NCI-H774 (cell line): ENCODE measurements around the gene TLR9.

Source experiments
- DNase-seq: peaks from one replicate; lab custom pipeline; 2025; lab: John Stamatoyannopoulos, UW

Gene TLR9

DNA sequence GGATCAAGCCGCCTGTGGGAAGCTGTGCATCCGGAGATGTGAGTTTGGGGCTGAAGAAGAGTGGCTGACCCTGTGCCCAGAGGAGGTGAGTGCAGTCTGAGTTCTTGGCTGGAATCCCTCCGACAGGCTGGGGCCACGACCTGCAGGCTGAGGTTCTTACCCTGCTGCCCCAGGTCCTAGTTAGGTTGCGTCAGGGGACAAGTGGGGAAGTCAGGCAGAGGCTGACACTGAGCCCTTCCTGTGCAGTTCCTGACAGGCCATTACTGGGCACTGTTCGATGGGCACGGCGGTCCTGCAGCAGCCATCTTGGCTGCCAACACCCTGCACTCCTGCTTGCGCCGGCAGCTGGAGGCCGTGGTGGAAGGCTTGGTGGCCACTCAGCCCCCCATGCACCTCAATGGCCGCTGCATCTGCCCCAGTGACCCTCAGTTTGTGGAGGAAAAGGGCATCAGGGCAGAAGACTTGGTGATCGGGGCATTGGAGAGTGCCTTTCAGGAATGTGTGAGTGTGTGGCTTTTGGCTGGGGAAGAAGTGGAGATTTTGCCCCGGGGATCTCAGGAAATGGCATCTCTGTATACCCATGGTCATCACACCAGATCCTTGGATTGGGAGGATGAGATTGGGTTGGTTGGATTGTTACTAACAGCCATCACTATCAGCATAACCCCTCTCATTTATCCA is 21.4 kb upstream of the TLR9 start:
- no peak for DNase-seq

DNA sequence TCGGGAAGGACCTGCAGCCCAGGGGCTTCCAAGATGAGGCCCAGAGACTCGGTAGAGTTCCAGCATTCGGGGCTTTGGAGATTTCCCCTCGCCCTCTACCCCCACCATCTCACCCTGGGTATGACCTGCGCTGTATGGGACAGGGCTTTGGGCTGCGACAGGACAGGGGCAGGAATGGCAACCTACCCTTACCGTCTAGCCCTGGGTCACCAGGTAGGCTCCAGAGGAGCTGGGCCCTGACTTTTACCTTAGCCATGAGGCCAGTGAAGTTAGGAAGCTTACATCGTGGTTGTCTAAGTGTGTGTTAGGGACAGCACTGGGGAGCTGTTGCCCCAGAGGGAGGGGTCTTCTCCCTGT is 20.8 kb upstream of the TLR9 start:
- DNase-seq = no peak

DNA sequence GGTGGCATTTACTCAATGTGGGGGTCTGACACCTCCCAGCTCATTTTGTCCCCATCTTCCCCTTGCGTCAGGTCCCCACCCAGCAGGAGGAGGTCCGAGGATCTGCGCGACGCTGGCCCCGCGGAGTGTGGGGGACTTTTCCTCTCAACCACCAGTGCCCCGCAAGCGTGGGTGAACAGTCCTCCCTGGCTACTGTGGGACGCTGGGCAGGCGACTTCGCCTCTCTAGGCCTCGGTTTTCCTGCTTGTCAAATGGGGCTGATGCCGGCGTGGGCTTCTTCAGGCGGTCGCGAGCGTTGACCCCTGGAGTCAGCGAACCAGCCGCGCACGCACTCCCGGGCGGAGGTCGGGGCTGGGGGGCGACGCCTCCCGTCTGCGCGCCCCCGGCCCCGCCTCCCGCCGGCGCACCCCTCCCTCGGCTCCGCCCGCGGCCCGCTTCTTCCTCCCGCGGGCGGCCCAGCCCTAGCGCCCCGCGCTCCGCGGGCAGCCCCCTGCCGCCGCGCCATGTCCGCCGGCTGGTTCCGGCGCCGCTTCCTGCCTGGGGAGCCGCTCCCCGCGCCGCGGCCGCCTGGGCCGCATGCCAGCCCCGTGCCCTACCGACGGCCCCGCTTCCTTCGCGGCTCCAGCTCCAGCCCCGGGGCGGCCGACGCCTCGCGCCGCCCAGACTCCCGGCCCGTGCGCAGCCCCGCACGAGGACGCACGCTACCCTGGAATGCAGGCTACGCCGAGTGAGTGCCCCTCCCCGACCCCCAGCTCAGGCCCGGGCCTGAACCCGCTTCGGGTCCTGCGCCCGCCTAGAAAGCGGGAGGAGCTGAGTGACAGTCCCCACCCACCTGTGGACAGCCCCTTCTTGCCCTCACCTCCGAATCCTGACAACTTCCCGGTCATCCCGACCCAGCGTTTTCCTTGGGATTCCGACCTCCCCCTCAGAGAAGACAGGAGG is 20.1 kb upstream of the TLR9 start, which contains the start of gene PPM1M:
Gene PPM1M, plus strand, starts transcription at position 438 of the 942 bp plus-strand sequence. Its CDS starts 66 bp downstream, at position 504.
- no peak for DNase-seq

DNA sequence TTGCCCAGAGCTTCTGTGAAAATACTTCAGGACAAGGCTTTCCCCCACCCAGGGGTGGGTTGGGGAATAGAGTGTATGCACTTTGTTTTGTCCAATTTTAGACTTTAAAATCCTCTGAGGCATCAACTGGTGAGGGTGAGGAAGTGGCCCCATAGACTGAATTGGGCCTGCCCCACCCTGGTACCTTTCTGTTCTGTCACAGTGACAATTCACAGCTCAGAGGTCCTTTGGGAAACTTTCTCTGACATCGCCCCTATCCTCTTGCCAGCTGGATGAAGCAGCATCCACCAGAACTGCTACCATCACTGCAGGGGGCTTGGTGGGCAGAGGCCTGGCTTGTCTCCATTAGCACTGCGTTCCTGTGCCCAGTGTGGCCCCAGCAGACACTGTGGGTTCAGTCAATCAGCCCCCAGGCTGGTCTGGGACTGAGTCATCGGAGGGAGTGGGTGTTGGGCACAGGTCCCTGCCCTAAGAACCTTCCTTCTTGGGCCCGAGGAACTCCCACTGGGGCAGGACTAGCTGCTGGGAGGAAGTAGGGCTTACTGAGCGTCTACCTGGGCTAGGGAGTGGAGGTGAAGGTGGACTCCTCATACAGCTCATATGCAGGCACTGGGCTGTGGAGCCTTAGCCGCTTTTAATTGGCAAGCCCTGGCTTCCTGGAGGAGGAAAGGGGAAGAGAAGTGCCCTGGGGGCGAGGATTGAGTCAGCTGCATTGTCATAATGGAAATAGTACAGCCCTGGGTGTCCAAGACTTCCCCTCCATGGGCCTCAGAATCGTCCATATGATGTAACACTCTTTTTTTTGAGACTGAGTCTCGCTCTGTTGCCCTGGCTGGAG is 18.6 kb upstream of the TLR9 start:
- no peak for DNase-seq

DNA sequence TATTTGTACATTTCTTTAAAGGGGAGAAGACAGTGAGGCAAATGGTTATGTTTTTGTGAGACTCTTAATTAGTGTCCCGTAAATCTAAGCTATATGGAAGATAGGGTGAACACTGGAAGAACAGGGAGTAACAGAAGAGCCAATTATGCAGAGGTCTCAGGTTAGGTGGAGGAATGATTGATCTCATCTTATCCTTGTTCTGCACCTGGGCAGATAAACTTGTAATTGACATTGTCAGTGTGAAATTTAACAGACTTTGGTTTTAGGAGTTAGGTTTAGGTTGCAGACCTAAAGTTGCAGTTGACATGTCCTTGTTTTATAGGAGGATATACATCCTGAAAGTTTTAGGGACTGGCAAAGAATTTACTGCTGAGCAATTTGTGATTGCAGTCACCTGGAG is 16.6 kb upstream of the TLR9 start:
- no peak for DNase-seq

DNA sequence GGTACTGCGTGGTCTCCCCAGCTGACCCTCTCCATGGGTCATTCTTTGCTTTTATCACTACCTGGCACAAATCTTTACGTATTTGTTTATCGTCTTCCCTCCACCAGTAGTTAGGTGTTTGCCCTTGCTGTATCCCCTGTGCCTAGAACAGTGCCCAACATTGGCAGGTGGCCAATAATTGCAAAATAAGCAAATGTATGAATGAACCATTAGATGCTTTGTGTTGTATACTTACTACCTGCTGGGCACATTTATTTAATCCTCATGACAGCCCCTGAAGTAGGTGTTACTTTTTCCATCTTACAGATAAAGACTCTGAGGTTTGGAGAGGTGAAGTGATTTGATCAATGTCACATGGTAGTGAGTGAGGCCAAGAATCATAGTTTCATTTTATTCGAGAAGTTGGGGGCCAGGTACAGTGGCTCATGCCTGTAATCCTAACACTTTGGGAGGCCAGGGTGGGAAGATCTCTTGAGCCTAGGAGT is 15.5 kb upstream of the TLR9 start:
- DNase-seq = no peak

DNA sequence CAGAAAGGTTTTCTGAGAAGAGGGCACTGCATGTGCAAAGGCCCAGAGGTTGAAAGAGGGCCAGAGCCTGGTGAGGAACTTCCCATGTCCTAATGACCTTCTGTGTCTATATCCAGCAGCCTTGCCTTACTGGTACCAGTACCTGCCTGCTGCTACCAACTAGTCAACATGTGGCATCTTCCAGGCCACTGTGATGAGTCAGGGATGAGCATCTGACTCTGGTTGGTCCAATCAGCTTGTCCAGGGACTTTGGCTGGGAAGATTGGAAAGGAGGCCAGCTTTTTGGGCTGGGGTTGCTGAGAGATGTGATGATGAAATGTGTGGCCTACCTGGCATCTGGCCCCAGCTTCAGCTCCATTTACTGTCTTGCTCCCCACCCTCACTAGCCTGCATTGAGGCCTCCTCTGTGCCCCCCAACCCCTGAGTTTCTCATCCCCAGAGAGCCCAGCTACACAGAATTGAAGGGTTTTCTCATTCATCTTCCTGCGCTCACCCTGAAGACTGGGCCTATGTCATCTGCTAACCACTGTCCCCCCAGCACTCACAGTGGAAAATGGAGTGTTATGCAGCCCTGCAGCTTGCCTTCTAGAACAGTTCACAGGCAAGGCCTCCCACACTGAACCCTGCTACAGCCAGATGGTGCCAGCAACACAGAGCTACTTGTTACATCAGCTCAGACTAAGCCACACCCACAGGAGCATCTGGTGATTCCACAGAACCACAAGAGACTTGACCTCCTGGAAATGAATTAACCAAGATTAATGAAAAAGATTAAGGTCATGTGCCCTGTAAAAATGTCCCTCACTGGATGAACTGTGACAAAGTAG is 14.8 kb upstream of the TLR9 start:
- peak; percentile 44 for DNase-seq

DNA sequence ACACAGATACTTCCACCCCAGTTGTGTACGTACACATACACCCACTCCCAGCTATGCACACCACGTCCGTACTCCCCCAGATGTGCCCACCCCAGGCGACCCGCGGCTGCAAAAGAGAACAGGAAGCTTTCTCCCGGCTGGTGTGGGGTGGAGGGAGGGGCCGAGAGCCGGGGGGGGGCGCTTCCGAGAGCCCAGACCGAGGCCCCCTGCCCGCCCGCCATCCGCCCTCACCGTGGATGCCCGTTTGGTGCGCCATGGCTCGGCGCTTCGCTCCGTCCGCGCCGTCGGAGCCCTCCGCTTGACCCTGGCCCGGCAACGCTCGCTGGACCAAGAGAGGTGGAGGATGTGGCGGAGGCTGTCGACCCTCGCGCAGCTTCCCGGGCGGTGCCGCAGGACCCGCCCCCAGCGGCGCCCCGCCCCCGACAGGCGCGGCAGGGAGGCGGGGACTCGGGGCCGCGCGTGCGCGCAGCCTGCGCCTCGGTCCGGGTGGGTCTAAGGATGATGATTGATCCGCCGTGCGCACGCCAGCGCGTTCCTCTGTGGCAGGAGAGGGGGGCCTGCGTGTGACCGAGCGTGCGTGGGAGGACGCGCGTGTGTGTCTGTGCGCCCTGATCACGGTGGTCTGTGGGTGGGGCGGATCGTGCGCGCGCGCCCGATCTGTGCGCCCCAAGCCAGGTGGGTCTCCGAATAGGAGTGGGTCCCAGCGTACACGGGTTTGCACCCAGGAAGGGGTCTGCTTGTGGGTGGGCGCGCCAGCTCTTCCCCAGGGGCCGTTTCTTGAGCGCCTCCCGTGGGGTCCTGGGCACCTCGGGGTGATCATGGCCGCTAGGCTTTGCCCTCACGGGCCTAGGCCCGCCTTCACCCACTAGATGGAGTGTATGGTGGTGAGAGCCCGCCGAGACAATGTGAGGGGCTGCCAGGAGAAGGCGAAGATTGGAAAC is 13.6 kb upstream of the TLR9 start, which contains the start of gene TWF2:
Gene TWF2, minus strand, starts transcription at position 398 of the 941 bp plus-strand sequence. Its CDS starts 142 bp downstream, at position 256.
- DNase-seq = peak; percentile 30

DNA sequence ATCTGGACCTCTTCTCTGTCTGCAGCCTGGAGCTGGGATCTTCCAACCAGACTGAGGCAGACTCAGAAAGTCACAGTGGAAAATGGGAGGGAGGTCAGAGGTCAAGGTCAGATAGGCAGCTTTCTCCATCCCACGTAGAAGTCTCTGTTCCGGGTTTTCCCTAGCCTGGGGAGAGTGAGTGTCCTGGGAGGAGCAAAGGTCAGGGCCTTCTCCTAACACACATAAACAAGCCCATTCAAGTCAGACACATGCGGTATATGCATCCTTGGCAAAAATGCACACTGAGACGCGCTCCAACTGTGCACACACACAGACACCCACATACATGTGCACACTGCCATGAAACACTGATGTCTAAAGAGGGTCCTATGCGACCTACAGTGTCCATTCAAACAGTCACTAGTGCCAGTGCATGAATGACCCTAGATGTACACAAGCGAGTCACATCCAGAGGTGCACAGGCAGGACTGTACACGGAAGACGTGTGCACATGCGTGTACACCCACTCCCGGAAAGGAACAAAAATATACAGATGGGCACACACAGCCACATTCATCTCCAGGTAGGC is 12.8 kb upstream of the TLR9 start:
- DNase-seq = no peak

DNA sequence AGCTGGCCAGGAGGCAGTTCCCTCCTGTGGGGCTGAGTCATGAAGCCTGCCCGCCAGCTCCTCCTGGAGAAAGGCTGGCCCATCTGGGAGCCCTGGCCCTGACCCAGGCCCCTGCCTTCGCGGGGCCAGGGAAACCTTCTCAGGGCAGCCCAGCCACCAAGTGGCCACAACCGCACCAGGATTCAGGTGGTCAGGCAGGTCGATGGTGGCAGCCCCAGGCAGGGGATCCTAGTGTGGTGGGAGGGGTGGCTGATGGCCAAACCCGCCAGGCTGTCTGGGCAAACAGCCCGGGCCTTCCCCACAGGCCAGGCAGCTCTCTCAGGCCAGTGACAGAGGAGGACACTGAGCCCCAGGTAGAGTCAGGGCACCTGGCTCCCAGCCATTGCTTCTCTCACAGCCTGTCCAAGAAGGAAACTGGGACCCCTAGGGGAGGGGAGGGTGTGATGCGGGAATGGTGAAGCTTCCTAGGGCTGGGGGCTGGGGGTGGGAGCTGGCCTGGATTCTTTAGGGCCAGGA is 12.3 kb upstream of the TLR9 start:
- DNase-seq = no peak

DNA sequence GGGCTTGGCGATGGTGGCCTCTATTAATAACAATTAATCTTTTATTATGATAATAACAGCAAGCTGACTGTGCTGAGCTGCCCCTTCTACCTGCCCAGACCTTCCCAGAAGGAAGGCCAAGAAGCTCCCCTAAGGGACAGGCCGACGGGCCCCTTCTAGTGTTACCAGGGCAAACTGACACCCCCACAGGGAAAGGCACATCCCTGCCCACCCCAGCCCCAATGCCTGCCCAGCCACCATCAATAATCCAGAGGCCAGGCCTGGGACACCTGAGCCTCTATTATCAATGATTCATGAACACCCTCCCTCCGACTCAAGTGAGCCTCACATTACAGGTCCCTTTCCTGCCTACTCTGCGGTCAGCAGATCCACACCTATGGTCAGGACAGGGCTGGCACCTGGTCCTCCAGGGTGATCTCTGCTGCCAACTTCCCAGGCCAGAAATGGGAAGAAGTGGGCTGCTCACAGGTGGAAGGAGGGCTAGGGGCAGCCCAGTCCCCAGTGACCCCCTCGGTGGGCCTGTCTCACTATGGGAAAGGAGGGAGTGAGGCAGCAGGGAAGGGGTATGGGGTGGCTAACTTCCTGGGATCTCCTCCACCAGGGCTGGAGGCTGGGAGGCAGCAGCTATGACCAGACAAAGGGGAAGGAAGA is 11.7 kb upstream of the TLR9 start:
- no peak for DNase-seq

DNA sequence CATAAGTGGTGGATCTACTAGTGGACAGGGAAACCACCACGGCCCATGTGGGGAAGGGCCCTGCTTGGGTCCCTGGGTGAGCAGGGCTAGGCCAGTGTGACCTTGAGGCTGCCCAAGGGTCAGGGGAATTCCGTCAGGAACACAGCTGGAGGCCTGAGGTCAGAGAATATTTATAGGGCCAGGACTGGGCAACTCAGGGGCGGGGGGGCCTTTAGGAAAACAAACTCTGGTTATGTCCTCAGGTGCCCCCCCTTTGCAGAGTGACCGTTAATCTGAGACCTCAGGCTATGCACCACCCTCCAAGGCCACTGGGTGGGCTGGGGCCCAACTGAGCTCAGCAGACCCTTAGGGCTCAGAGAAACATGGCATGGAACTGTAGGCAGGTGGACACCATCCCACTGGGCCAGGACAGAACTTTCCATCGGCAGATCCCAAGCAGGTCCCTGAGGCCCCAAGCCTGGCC is 11.0 kb upstream of the TLR9 start:
- no peak for DNase-seq

DNA sequence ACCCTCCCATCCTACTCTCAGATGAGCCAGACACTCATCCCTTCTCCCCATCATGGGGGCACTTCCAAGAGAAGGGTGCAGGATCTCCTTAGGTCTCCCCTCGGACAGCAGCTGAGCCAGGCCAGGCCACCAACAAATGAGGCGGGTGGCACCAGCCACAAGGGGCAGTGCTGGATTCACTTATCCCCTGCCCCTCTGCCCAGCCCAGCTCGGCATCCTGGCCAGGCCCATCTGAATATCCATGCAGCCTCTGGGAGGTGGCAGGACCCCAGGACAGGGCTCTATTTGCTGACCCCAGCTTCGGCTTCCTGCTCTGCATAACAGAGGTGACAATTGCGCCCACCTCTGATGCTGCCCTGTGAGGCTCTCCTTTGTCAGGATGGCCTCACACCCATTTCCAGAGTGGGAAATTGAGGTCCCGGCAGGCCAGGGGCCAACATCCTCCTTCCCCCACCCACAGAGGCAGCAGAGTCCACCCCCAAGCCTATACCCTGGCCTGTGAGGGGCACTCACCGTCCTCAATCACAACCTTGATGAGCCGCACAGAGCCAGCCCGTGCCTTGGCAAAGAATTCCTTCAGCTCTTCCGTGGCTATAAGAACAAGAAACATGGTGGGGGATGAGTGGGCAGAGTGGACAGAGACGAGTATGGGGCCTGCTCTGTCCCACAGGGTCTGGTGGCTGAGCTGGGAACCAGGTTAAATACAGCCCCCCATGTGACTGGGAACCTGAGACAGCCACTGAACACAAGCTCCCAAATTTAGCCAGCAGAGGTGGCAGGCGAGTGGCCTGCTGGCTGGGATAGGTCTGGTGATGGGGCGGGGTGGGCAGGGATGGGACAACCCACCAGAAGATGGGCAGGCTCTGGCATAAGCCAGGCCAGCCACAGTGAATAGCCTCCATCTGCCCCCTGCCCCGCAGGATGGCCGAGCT is 9.3 kb upstream of the TLR9 start:
- no peak for DNase-seq

DNA sequence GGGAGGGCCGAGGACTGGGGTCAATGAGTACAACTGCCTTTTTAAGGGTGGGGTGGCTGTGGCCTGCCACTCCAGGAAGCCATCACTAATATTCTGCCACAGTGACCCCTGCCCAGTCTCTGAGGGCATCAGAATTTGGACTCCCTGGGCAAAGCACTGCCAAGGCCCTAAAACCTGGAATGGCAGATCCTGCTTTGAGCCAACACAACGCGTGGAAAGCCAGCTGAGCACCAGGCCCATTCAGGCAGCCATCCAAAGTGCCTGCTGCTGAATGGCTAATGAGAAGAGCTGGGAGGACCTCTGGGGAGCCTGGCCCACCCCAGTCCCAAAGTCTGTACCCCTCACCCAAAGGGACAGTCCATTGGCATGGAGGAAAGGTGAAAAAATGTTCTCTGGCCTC is 8.5 kb upstream of the TLR9 start:
- DNase-seq = no peak

DNA sequence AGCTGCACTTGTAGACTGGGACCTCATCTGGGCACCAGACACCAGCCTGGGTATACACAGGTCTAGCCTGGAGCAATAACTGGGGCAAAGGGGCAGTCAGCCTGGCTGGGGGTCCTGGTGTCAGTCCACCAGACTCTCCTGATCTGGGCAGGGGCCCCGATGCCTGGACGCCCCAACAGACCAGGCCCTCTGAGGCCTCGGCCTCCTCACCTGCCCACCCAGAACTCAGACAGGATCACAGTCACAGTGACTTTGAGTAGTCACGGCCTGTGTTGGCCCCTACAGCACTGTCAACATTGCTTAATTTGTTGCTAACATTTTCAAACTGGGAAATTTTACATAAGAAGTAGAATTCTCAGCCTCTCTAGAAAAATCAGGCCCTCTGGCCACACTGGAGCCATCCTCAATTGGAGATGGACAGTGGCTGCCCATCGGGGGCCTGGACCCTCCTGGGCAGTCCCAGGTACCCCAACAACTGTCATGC is 7.7 kb upstream of the TLR9 start:
- DNase-seq = no peak

DNA sequence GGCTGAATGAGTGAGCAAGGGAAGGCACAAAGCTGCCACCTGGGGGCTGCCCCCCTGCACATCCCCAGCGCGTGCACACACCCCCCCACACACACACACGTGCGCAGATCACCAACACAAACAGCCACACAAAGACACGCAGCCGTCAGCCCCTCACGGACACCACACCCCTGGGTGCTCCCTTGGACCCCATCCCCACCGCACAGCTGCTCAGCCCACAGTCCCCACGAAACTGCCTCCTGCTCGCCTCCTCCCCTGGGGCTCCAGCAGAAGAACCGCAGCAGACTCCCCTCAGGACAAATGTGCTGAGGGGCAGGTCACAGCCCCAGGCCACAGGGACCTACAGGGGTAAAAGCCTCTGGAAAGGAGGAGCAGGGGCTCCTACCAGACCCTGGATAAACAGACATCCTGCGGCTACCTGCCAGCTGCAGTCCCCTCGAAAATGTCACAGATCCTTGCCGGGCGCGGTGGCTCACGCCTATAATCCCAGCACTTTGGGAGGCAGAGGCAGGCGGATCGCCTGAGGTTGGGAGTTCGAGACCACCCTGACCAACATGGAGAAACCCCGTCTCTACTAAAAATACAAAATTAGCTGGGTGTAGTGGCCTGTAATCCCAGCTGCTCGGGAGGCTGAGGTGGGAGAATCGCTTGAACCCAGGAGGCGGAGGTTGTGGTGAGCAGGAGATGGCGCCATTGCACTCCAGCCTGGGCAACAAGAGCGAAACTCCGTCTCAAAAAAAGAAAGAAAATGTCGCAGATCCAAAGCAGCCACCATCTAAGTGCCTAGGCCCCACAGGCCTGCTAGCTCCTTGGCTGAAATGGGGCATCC is 7.0 kb upstream of the TLR9 start:
- no peak for DNase-seq
